Measurements from ENCODE around the gene CEACAM16.

DNA sequence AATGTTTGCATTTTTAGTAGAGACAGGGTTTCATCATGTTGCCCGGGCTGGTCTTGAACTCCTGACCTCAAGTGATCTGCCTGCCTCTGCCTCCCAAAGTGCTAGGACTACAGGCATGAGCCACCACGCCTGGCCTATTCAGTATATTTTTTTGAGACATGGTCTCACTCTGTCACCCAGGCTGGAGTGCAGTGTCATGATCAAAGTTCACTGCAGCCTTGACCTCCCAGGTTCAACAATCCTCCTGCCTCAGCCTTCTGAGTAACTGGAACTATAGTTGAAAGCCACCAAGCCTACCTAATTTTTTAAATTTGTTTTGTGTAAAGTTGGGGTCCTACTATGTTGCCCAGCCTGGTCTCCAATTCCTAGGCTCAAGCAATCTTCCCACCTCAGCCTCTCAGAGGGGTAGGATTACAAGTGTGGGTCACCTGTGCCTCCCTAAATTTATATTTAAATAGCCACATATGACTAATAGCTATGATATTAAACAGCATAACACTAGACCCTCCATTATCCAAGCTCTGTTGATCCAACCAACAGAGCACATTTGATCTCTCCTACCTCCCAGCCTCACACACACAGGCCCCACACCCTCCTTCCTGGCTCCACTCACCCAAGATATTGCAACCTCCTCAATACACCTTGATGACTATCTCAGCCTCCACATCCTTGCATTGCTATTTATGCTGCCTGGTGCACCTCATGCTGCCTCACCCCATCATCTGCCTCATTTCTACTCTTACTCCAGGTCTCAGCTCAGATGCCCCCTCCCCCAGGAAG lies 29.8 kb upstream of the CEACAM16 start:
- no peak for TF ChIP-seq POLR2AphosphoS5 (IDR thresholded peaks at IDR 0.05; ENCODE audit: low read depth, low read length)
- TF ChIP-seq FOXP2 (optimal IDR thresholded peaks at IDR 0.05; ENCODE audit: borderline replicate concordance, extremely low read depth, extremely low read length, insufficient read depth), result no peak
- no peak for TF ChIP-seq SIN3A (IDR thresholded peaks at IDR 0.05; ENCODE audit: borderline replicate concordance, insufficient read depth, low read length)

Data from PFSK-1 (cell line).